Ovary (tissue), 3 donors: ENCODE measurements around the gene OLA1.

Source experiments
- EP300 ChIP-seq: sonication (generic); formaldehyde crosslinking; IDR thresholded peaks from one replicate; pipeline ENCODE4 v1.6.1; 2017; ENCODE audit warnings: antibody characterized with exemption
- POLR2A ChIP-seq: fragments of 450-650 bp; IDR thresholded peaks from one replicate; pipeline ENCODE4 v1.6.1; 2017; ENCODE audit warnings: antibody characterized with exemption, mild to moderate bottlenecking, moderate library complexity
- TF ChIP-seq, protein P1 (sequence below), 3 donors: fragments of 450-650 bp in 2 of 3; fragments of 200-600 bp in 1 of 3; IDR thresholded peaks; one replicate each; pipeline versions ENCODE4 v1.5.1 to v1.8.0; 2016 to 2022; ENCODE audit warnings: antibody characterized with exemption in 3 of 3, mild to moderate bottlenecking in 1 of 3
- donor health status: DM: no; HTN: no; CAD: no.

DNA sequence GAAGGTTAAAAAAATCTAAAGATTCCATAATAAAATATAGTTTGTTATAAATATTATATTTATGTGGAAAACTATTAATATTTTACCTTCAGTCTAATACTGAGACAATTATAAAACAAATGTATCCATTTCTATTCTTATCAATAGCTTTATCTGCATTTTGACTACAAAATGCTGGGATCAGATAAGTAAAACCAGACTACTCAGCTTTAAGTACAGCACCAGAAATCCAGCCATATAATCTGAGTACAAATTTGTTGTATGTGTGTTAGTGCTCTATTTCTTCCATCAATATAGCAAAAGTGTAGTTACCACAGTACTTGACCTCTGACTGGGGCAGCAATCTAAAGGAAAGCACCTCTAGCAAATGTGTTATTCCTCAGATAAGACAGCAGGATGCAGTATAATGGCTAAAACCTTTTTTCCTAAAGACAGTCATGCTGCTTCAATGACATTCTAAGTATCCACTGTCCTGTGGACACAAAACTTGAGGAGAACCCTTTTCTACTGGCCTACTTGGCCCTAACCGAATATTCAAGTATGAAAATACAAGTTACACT is 68.1 kb downstream of the OLA1 start:
- TF ChIP-seq, protein P1, sequence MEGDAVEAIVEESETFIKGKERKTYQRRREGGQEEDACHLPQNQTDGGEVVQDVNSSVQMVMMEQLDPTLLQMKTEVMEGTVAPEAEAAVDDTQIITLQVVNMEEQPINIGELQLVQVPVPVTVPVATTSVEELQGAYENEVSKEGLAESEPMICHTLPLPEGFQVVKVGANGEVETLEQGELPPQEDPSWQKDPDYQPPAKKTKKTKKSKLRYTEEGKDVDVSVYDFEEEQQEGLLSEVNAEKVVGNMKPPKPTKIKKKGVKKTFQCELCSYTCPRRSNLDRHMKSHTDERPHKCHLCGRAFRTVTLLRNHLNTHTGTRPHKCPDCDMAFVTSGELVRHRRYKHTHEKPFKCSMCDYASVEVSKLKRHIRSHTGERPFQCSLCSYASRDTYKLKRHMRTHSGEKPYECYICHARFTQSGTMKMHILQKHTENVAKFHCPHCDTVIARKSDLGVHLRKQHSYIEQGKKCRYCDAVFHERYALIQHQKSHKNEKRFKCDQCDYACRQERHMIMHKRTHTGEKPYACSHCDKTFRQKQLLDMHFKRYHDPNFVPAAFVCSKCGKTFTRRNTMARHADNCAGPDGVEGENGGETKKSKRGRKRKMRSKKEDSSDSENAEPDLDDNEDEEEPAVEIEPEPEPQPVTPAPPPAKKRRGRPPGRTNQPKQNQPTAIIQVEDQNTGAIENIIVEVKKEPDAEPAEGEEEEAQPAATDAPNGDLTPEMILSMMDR (IDR thresholded peaks at IDR 0.05), result no peak
- TF ChIP-seq POLR2A (no peak), EP300 (no peak)
